ENCODE results near the gene SPDYE2. TPM values are rescaled to one million over a fixed set of nuclear protein-coding genes. Genes with fewer than 3 reads are reported as not detected.
"Not testable (repeated sequence)": the region's sequence is repeated elsewhere in the genome, so short reads cannot be mapped to it uniquely, and the experiment has no call there.

Gene SPDYE2
- total and polyA plus RNA-seq, 2 donors = 0.05 TPM

GRCh38 chr7:102593637-102594334 lies 42.8 kb downstream of the SPDYE2 start:
- H3K27ac ChIP-seq (ENCODE audit: low read depth in 1 of 2, low read length in 1 of 2); H3K36me3 ChIP-seq (ENCODE audit: control insufficient read depth in 2 of 2, insufficient read depth in 2 of 2, low read length in 1 of 2); H3K9me3 ChIP-seq (ENCODE audit: control insufficient read depth in 2 of 2, insufficient read depth in 1 of 2, low read length in 1 of 2); DNase-seq (ENCODE audit: low read depth in 6 of 9, low spot score in 9 of 9); H3K4me3 ChIP-seq (ENCODE audit: low read length in 2 of 2); H3K4me1 ChIP-seq (ENCODE audit: control insufficient read depth in 2 of 2, insufficient read depth in 2 of 2, low read length in 2 of 2); H3K27me3 ChIP-seq (ENCODE audit: control insufficient read depth in 2 of 2, insufficient read depth in 1 of 2, low read length in 1 of 2): not testable (repeated sequence)
- WGBS = no CpG with 5 or more reads among the region's 68 CpGs

GRCh38 chr7:102596036-102596435 lies 45.0 kb downstream of the SPDYE2 start:
- not testable (repeated sequence) for H3K27me3 ChIP-seq (ENCODE audit: control insufficient read depth in 2 of 2, insufficient read depth in 1 of 2, low read length in 1 of 2)
- 79% methylated on average over 4 of the region's 10 CpGs for WGBS

GRCh38 chr7:102599699-102600098 lies 48.7 kb downstream of the SPDYE2 start:
- not testable (repeated sequence) for DNase-seq (ENCODE audit: low read depth in 6 of 9, low spot score in 9 of 9); H3K27me3 ChIP-seq (ENCODE audit: control insufficient read depth in 2 of 2, insufficient read depth in 1 of 2, low read length in 1 of 2); H3K4me3 ChIP-seq (ENCODE audit: low read length in 2 of 2); H3K4me1 ChIP-seq (ENCODE audit: control insufficient read depth in 2 of 2, insufficient read depth in 2 of 2, low read length in 2 of 2); H3K9me3 ChIP-seq (ENCODE audit: control insufficient read depth in 2 of 2, insufficient read depth in 1 of 2, low read length in 1 of 2); H3K27ac ChIP-seq (ENCODE audit: low read depth in 1 of 2, low read length in 1 of 2); H3K36me3 ChIP-seq (ENCODE audit: control insufficient read depth in 2 of 2, insufficient read depth in 2 of 2, low read length in 1 of 2)
- WGBS = no CpG with 5 or more reads among the region's 9 CpGs

More at GRCh38 chr7:102596036-102596435, 45.0 kb downstream of the SPDYE2 start:
- H3K9me3 ChIP-seq (ENCODE audit: control insufficient read depth in 2 of 2, insufficient read depth in 1 of 2, low read length in 1 of 2); H3K27ac ChIP-seq (ENCODE audit: low read depth in 1 of 2, low read length in 1 of 2); H3K4me3 ChIP-seq (ENCODE audit: low read length in 2 of 2); H3K4me1 ChIP-seq (ENCODE audit: control insufficient read depth in 2 of 2, insufficient read depth in 2 of 2, low read length in 2 of 2); H3K36me3 ChIP-seq (ENCODE audit: control insufficient read depth in 2 of 2, insufficient read depth in 2 of 2, low read length in 1 of 2); DNase-seq (ENCODE audit: low read depth in 6 of 9, low spot score in 9 of 9): not testable (repeated sequence)

- not testable (repeated sequence) for H3K27ac ChIP-seq (ENCODE audit: low read depth in 1 of 2, low read length in 1 of 2); H3K4me3 ChIP-seq (ENCODE audit: low read length in 2 of 2); H3K27me3 ChIP-seq (ENCODE audit: control insufficient read depth in 2 of 2, insufficient read depth in 1 of 2, low read length in 1 of 2); H3K4me1 ChIP-seq (ENCODE audit: control insufficient read depth in 2 of 2, insufficient read depth in 2 of 2, low read length in 2 of 2); DNase-seq (ENCODE audit: low read depth in 6 of 9, low spot score in 9 of 9); H3K36me3 ChIP-seq (ENCODE audit: control insufficient read depth in 2 of 2, insufficient read depth in 2 of 2, low read length in 1 of 2); H3K9me3 ChIP-seq (ENCODE audit: control insufficient read depth in 2 of 2, insufficient read depth in 1 of 2, low read length in 1 of 2)
- WGBS = no CpG with 5 or more reads among the region's 12 CpGs
Measured at GRCh38 chr7:102602317-102602716, 51.3 kb downstream of the SPDYE2 start.

GRCh38 chr7:102604431-102605145 lies 53.6 kb downstream of the SPDYE2 start:
- H3K4me3 ChIP-seq (ENCODE audit: low read length in 2 of 2); H3K27me3 ChIP-seq (ENCODE audit: control insufficient read depth in 2 of 2, insufficient read depth in 1 of 2, low read length in 1 of 2); H3K27ac ChIP-seq (ENCODE audit: low read depth in 1 of 2, low read length in 1 of 2); DNase-seq (ENCODE audit: low read depth in 6 of 9, low spot score in 9 of 9); H3K4me1 ChIP-seq (ENCODE audit: control insufficient read depth in 2 of 2, insufficient read depth in 2 of 2, low read length in 2 of 2); H3K9me3 ChIP-seq (ENCODE audit: control insufficient read depth in 2 of 2, insufficient read depth in 1 of 2, low read length in 1 of 2); H3K36me3 ChIP-seq (ENCODE audit: control insufficient read depth in 2 of 2, insufficient read depth in 2 of 2, low read length in 1 of 2): not testable (repeated sequence)
- 90% methylated on average over 5 of the region's 19 CpGs for WGBS

GRCh38 chr7:102606848-102607247 lies 55.8 kb downstream of the SPDYE2 start:
- not testable (repeated sequence) for DNase-seq (ENCODE audit: low read depth in 6 of 9, low spot score in 9 of 9); H3K4me1 ChIP-seq (ENCODE audit: control insufficient read depth in 2 of 2, insufficient read depth in 2 of 2, low read length in 2 of 2); H3K4me3 ChIP-seq (ENCODE audit: low read length in 2 of 2); H3K9me3 ChIP-seq (ENCODE audit: control insufficient read depth in 2 of 2, insufficient read depth in 1 of 2, low read length in 1 of 2); H3K27ac ChIP-seq (ENCODE audit: low read depth in 1 of 2, low read length in 1 of 2); H3K36me3 ChIP-seq (ENCODE audit: control insufficient read depth in 2 of 2, insufficient read depth in 2 of 2, low read length in 1 of 2); H3K27me3 ChIP-seq (ENCODE audit: control insufficient read depth in 2 of 2, insufficient read depth in 1 of 2, low read length in 1 of 2)
- no CpG with 5 or more reads among the region's 5 CpGs for WGBS

GRCh38 chr7:102609734-102610133 lies 58.7 kb downstream of the SPDYE2 start:
- not testable (repeated sequence) for H3K4me3 ChIP-seq (ENCODE audit: low read length in 2 of 2); H3K27me3 ChIP-seq (ENCODE audit: control insufficient read depth in 2 of 2, insufficient read depth in 1 of 2, low read length in 1 of 2); DNase-seq (ENCODE audit: low read depth in 6 of 9, low spot score in 9 of 9); H3K27ac ChIP-seq (ENCODE audit: low read depth in 1 of 2, low read length in 1 of 2); H3K36me3 ChIP-seq (ENCODE audit: control insufficient read depth in 2 of 2, insufficient read depth in 2 of 2, low read length in 1 of 2); H3K9me3 ChIP-seq (ENCODE audit: control insufficient read depth in 2 of 2, insufficient read depth in 1 of 2, low read length in 1 of 2); H3K4me1 ChIP-seq (ENCODE audit: control insufficient read depth in 2 of 2, insufficient read depth in 2 of 2, low read length in 2 of 2)
- 92% methylated on average over 3 of the region's 10 CpGs for WGBS

- not testable (repeated sequence) for H3K27ac ChIP-seq (ENCODE audit: low read depth in 1 of 2, low read length in 1 of 2); H3K4me3 ChIP-seq (ENCODE audit: low read length in 2 of 2); H3K36me3 ChIP-seq (ENCODE audit: control insufficient read depth in 2 of 2, insufficient read depth in 2 of 2, low read length in 1 of 2); H3K9me3 ChIP-seq (ENCODE audit: control insufficient read depth in 2 of 2, insufficient read depth in 1 of 2, low read length in 1 of 2); DNase-seq (ENCODE audit: low read depth in 6 of 9, low spot score in 9 of 9); H3K27me3 ChIP-seq (ENCODE audit: control insufficient read depth in 2 of 2, insufficient read depth in 1 of 2, low read length in 1 of 2); H3K4me1 ChIP-seq (ENCODE audit: control insufficient read depth in 2 of 2, insufficient read depth in 2 of 2, low read length in 2 of 2)
- no CpG with 5 or more reads among the region's 7 CpGs for WGBS
Measured at GRCh38 chr7:102610441-102610840, 59.4 kb downstream of the SPDYE2 start.

GRCh38 chr7:102611013-102611674 lies 60.1 kb downstream of the SPDYE2 start:
- H3K27me3 ChIP-seq (ENCODE audit: control insufficient read depth in 2 of 2, insufficient read depth in 1 of 2, low read length in 1 of 2); DNase-seq (ENCODE audit: low read depth in 6 of 9, low spot score in 9 of 9); H3K4me3 ChIP-seq (ENCODE audit: low read length in 2 of 2); H3K9me3 ChIP-seq (ENCODE audit: control insufficient read depth in 2 of 2, insufficient read depth in 1 of 2, low read length in 1 of 2); H3K36me3 ChIP-seq (ENCODE audit: control insufficient read depth in 2 of 2, insufficient read depth in 2 of 2, low read length in 1 of 2); H3K4me1 ChIP-seq (ENCODE audit: control insufficient read depth in 2 of 2, insufficient read depth in 2 of 2, low read length in 2 of 2); H3K27ac ChIP-seq (ENCODE audit: low read depth in 1 of 2, low read length in 1 of 2): not testable (repeated sequence)
- WGBS = no CpG with 5 or more reads among the region's 30 CpGs
